ENCODE data around the gene BSCL2. TPM values are rescaled to one million over a fixed set of nuclear protein-coding genes. Genes with fewer than 3 reads are reported as not detected.
A peak's percentile ranks its signal among the peaks of the same experiment; 100 is the strongest.

The BSCL2 gene
- total and polyA plus RNA-seq, 11 donors: 13.3 to 39.4 (median 20.5) TPM

- intact Hi-C loops (cut with DNase I): loop anchor here in 1 of 10 donors (2.0 to 5.0 kb wide), 2 partner anchors 18 to 43 kb away; partner anchors contain the start of genes BSCL2, GANAB and GNG3
Measured at GRCh38 chr11:62664405-62665074, 42.7 kb downstream of the BSCL2 start.

GRCh38 chr11:62656796-62657429 is 50.3 kb downstream of the BSCL2 start:
- Histone ChIP-seq H3K36me3 (peaks cover 0 to 10% (median 1%) of the 10 kb centered on the region in 9 donors), H3K27me3 (no peaks in the 10 kb centered on the region), H3K9me3 (no peaks in the 10 kb centered on the region), H3K27ac (no peak overlapping the region), H3K4me3 (no peak overlapping the region), H3K4me1 (peaks cover 0 to 11% (median 8%) of the 10 kb centered on the region in 12 donors)
- DNase-seq: no peak
- no peak for TF ChIP-seq CTCF (IDR thresholded peaks at IDR 0.05)
- TF ChIP-seq POLR2A (IDR thresholded peaks at IDR 0.05): no peak
- 41 to 62% (median 56%) methylated on average over 5 of the region's 5 CpGs for WGBS, 4 donors
- intact Hi-C loops (cut with DNase I): no loop called here
- no peak for ATAC-seq

More at GRCh38 chr11:62664405-62665074, 42.7 kb downstream of the BSCL2 start:
- DNase-seq (peak in 1 of 5 donors; percentile 5), ATAC-seq (peak; percentile 18 to 46 (median 40))
- Histone ChIP-seq H3K36me3 (peaks cover 0 to 41% (median 27%) of the 10 kb centered on the region in 9 donors), H3K4me1 (peaks cover 5 to 41% (median 29%) of the 10 kb centered on the region in 12 donors), H3K27me3 (no peaks in the 10 kb centered on the region), H3K4me3 (peak overlapping the region; percentile 53 to 92 (median 83)), H3K27ac (peak overlapping the region in 11 of 12 donors; percentile 84 to 98 (median 90)), H3K9me3 (no peaks in the 10 kb centered on the region)
- WGBS, 4 donors: 4 to 6% (median 5%) methylated on average over 27 to 36 of the region's 36 CpGs
- no peak for TF ChIP-seq POLR2A (IDR thresholded peaks at IDR 0.05)
- TF ChIP-seq CTCF (IDR thresholded peaks at IDR 0.05): no peak

- DNase-seq (peak in 1 of 5 donors; percentile 35), ATAC-seq (no peak)
- Histone ChIP-seq H3K4me1 (peaks cover 0 to 17% (median 13%) of the 10 kb centered on the region in 12 donors), H3K9me3 (no peaks in the 10 kb centered on the region), H3K27ac (no peak overlapping the region), H3K36me3 (peaks cover 0 to 9% (median 5%) of the 10 kb centered on the region in 9 donors), H3K4me3 (no peak overlapping the region), H3K27me3 (no peaks in the 10 kb centered on the region)
- intact Hi-C loops (cut with DNase I): no loop called here
- no peak for TF ChIP-seq CTCF (IDR thresholded peaks at IDR 0.05)
- no peak for TF ChIP-seq POLR2A (IDR thresholded peaks at IDR 0.05)
- WGBS, 4 donors: 89 to 91% (median 90%) methylated on average over 11 of the region's 11 CpGs
Measured at GRCh38 chr11:62654297-62654696, 52.9 kb downstream of the BSCL2 start.
